GM12878 (cell line): ENCODE data around the gene PLPP2. TPM values are rescaled to one million over a fixed set of nuclear protein-coding genes. Genes with fewer than 3 reads are reported as not detected.

ENCODE experiments used
- ATAC-seq: fragments of 200-7000 bp; cut with Tn5 transposase; 3 replicates; pipeline ENCODE4 v1.9.1; 2020; ENCODE audit warnings: mild to moderate bottlenecking, moderate library complexity
- BruUV-seq: library from RNA; stranded (reverse); fragments of 400-500 nt; replicated peaks from 2 replicates; lab custom pipeline; 2021; lab: Mats Ljungman, UMichigan
- CTCF ChIA-PET: fragments of 300-600 bp; sonication (Branson Sonifier 250); formaldehyde crosslinking; extraction: SDS; loops from one replicate; lab custom pipeline; 2021; ENCODE audit warnings: inconsistent platforms; lab: Yijun Ruan, JAX
- POLR2A ChIA-PET: fragments of 350-600 bp; formaldehyde crosslinking; extraction: SDS; loops from one replicate; lab custom pipeline; 2021; ENCODE audit warnings: inconsistent platforms; lab: Charles Lee
- RAD21 ChIA-PET: fragments of 300-600 bp; sonication (Branson Sonifier 250); formaldehyde crosslinking; loops from one replicate; lab custom pipeline; 2023; ENCODE audit warnings: antibody characterized with exemption; ENCODE audit not compliant: unreplicated experiment; lab: Charles Lee
- SMC1A ChIA-PET: fragments of 300-600 bp; sonication (Branson Sonifier 250); formaldehyde crosslinking; loops from one replicate; lab custom pipeline; 2023; ENCODE audit not compliant: unreplicated experiment, uncharacterized antibody; lab: Charles Lee
- DNase-seq: peaks from one replicate; pipeline ENCODE4 v3.0.0-alpha.2; 2011; ENCODE audit warnings: low read depth, low spot score
- FAIRE-seq: peaks from 3 replicates; lab custom pipeline; 2011; peaks lifted over from hg19 to GRCh38; lab: Jason Lieb, UNC
- H2AFZ ChIP-seq: 2 replicates; pipeline ENCODE4 v1.6.0; 2011; ENCODE audit warnings: low read depth, low read length, control low read depth; ENCODE audit not compliant: control insufficient read depth
- H3K27ac ChIP-seq: 2 replicates; pipeline ENCODE4 v1.5.1; 2011; ENCODE audit warnings: control low read depth; ENCODE audit not compliant: control insufficient read depth, insufficient read depth
- H3K27me3 ChIP-seq, 2 experiments: replicated peaks in 1 of 2; 2 replicates each; pipeline versions ENCODE4 v1.6.0 to v1.6.1; 2011; ENCODE audit warnings: low read length in 1 of 2; ENCODE audit not compliant: control insufficient read depth in 2 of 2, insufficient read depth in 2 of 2
- H3K36me3 ChIP-seq, 2 experiments: 2 replicates each; pipeline ENCODE4 v1.5.1; 2011; ENCODE audit warnings: low read length in 1 of 2; ENCODE audit not compliant: control insufficient read depth in 2 of 2, insufficient read depth in 2 of 2
- H3K4me1 ChIP-seq: 2 replicates; pipeline ENCODE4 v1.6.1; 2011; ENCODE audit warnings: mild to moderate bottlenecking, low read length, moderate library complexity, mixed read lengths; ENCODE audit not compliant: control insufficient read depth, insufficient read depth
- H3K4me2 ChIP-seq: 2 replicates; pipeline ENCODE4 v1.6.0; 2011; ENCODE audit warnings: control low read depth; ENCODE audit not compliant: control insufficient read depth, insufficient read depth
- H3K4me3 ChIP-seq: fragments of 200-600 bp; sonication (generic); 2 replicates; pipeline ENCODE4 v1.5.1; 2016
- H3K79me2 ChIP-seq: 2 replicates; pipeline ENCODE4 v1.6.0; 2011; ENCODE audit warnings: low read length; ENCODE audit not compliant: control insufficient read depth, insufficient read depth
- H3K9ac ChIP-seq: 2 replicates; pipeline ENCODE4 v1.8.0; 2011; ENCODE audit warnings: low read length, control low read depth, mixed read lengths; ENCODE audit not compliant: control insufficient read depth, insufficient read depth
- H3K9me3 ChIP-seq: replicated peaks from 3 replicates; pipeline ENCODE4 v1.5.1; 2011; ENCODE audit warnings: mild to moderate bottlenecking, low read length; ENCODE audit not compliant: control insufficient read depth, insufficient read depth
- H4K20me1 ChIP-seq: 2 replicates; pipeline ENCODE4 v1.6.0; 2011; ENCODE audit not compliant: control insufficient read depth, insufficient read depth
- CBFB ChIP-seq: IDR thresholded peaks from 2 replicates; pipeline ENCODE4 v1.6.1; 2016; ENCODE audit warnings: antibody characterized with exemption, low read depth
- CREB1 ChIP-seq: IDR thresholded peaks from 2 replicates; pipeline ENCODE4 v1.6.1; 2012; ENCODE audit warnings: low read depth, mild to moderate bottlenecking, inconsistent platforms
- CREM ChIP-seq: IDR thresholded peaks from 2 replicates; pipeline ENCODE4 v1.6.1; 2014; ENCODE audit warnings: antibody characterized with exemption, low read depth
- HDAC6 ChIP-seq: fragments of 200-600 bp; sonication (generic); IDR thresholded peaks from one replicate; pipeline ENCODE4 v1.8.0; 2017; ENCODE audit warnings: antibody characterized with exemption; ENCODE audit not compliant: unreplicated experiment
- POLR2AphosphoS5 ChIP-seq: IDR thresholded peaks from 2 replicates; pipeline ENCODE4 v1.6.1; 2011; ENCODE audit warnings: mild to moderate bottlenecking, low read length, inconsistent platforms
- TARDBP ChIP-seq: IDR thresholded peaks from 2 replicates; pipeline ENCODE4 v1.6.1; 2016; ENCODE audit warnings: borderline replicate concordance
- TCF7 ChIP-seq: IDR thresholded peaks from 2 replicates; pipeline ENCODE4 v1.6.1; 2014; ENCODE audit warnings: antibody characterized with exemption, borderline replicate concordance
- WRNIP1 ChIP-seq: IDR thresholded peaks from 2 replicates; pipeline ENCODE4 v1.6.1; 2011; ENCODE audit warnings: low read depth, low read length, improper control_type of control experiment, borderline replicate concordance
- WGBS: methylation state at CpG from one replicate; pipeline ENCODE4 v1.1.6; 2016; ENCODE audit warnings: low lambda C conversion rate; ENCODE audit not compliant: insufficient replicate concordance, insufficient coverage; ENCODE audit errors: missing lambda C conversion rate; 5-methylcytosine and 5-hydroxymethylcytosine counted together
- in situ Hi-C: fragments of 300-500 bp; cut with MboI; formaldehyde crosslinking; loops from 9 replicates; pipeline ENCODE4 v1.14.3; 2018; ENCODE audit warnings: mixed read lengths
- intact Hi-C: fragments of 100-400 bp; cut with micrococcal nuclease; formaldehyde crosslinking; loops from one replicate; pipeline ENCODE4 v1.14.2; 2022; ENCODE audit not compliant: unreplicated experiment
- polyA plus RNA-seq, 11 experiments: library from polyadenylated mRNA; depleted of rRNA in 4 of 11; unstranded in 6 of 11; stranded (reverse) in 5 of 11; fragments of >200 nt; fragmentation: Nextera tagmentation in 4 of 11; fragmentation: Illumina TruSeq in 1 of 11; extraction: Ambion mirVana in 4 of 11; extraction: Trizol in 1 of 11; gene quantifications; 1 replicate in 1 of 11; 2 replicates in 10 of 11; pipeline versions ENCODE4 v1.2.1 to v1.2.3, GENCODE V29; 2011 to 2016; ENCODE audit warnings: inconsistent platforms in 2 of 11, missing spikeins in 2 of 11, low read depth in 1 of 11
- total RNA-seq, 4 experiments: library from RNA; depleted of rRNA in 3 of 4; stranded (reverse); fragments of >200 nt in 3 of 4; fragmentation: Illumina TruSeq in 1 of 4; extraction: Trizol in 1 of 4; gene quantifications; 2 replicates each; pipeline versions ENCODE4 v1.2.1 to v1.2.3, GENCODE V29; 2013 to 2021
- TF ChIP-seq, protein P1 (sequence below): fragments of 450-650 bp; IDR thresholded peaks from 2 replicates; pipeline ENCODE4 v1.6.1; 2016; ENCODE audit warnings: mild to moderate bottlenecking
- TF ChIP-seq, protein P2 (sequence below): fragments of 450-650 bp; conservative IDR thresholded peaks from 2 replicates; pipeline ENCODE4 v1.6.1; 2017; ENCODE audit warnings: mild to moderate bottlenecking, moderate library complexity
- TF ChIP-seq, protein P3 (sequence below): fragments of 450-650 bp; IDR thresholded peaks from 2 replicates; pipeline ENCODE4 v1.6.1; 2018; ENCODE audit warnings: borderline replicate concordance, mild to moderate bottlenecking; ENCODE audit not compliant: partially characterized antibody
- TF ChIP-seq, protein P4 (sequence below): IDR thresholded peaks from 2 replicates; pipeline ENCODE4 v1.6.1; 2012; ENCODE audit warnings: low read length, inconsistent platforms
- TF ChIP-seq, protein P5 (sequence below): IDR thresholded peaks from 2 replicates; pipeline ENCODE4 v1.6.1; 2011; ENCODE audit warnings: mild to moderate bottlenecking, low read depth, low read length, moderate library complexity; ENCODE audit not compliant: insufficient replicate concordance

PLPP2 gene
- total and polyA plus RNA-seq, 10 of the 15 experiments (the other 5 are each of a cell fraction or from before 2014, with no cell fraction given): 0.04 to 0.62 (median 0.14) TPM; not detected in 7

DNA sequence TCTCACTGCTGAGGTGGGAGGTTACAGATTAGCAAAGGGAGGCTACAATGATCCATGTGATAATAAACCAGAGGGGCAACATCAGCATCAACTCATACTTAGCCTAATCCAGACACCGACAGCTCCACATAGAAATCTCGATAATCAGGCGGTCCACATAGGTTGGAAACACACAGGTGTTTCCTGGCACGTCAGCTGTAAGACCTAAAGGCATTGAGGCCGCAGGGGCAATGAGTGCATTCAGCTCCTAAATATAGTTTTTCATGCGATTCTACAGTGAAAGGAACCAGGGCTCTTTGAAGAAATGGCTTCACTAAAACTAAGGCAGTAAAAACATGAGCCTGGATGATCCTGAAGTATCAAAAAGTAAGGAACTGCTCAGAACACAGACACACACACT, 19.3 kb downstream of the PLPP2 start:
- Histone ChIP-seq H3K9ac (no peak overlapping the region), H3K4me1 (no peaks in the 10 kb centered on the region), H3K27ac (no peak overlapping the region), H3K4me2 (no peak overlapping the region), H3K9me3 (no peaks in the 10 kb centered on the region), H3K4me3 (no peak overlapping the region), H2AFZ (no peak overlapping the region)
- DNase-seq (no peak), FAIRE-seq (no peak), ATAC-seq (no peak)
- in situ Hi-C loops: no loop called here
- ChIA-PET CTCF (no interaction called here), RAD21 (no interaction called here), POLR2A (no interaction called here), SMC1A (no interaction called here)
- TF ChIP-seq TCF7: no peak
- TF ChIP-seq CBFB: no peak
- TF ChIP-seq, protein P1, sequence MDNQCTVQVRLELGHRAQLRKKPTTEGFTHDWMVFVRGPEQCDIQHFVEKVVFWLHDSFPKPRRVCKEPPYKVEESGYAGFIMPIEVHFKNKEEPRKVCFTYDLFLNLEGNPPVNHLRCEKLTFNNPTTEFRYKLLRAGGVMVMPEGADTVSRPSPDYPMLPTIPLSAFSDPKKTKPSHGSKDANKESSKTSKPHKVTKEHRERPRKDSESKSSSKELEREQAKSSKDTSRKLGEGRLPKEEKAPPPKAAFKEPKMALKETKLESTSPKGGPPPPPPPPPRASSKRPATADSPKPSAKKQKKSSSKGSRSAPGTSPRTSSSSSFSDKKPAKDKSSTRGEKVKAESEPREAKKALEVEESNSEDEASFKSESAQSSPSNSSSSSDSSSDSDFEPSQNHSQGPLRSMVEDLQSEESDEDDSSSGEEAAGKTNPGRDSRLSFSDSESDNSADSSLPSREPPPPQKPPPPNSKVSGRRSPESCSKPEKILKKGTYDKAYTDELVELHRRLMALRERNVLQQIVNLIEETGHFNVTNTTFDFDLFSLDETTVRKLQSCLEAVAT: no peak
- no peak for TF ChIP-seq POLR2AphosphoS5
- TF ChIP-seq WRNIP1: no peak
- TF ChIP-seq, protein P2, sequence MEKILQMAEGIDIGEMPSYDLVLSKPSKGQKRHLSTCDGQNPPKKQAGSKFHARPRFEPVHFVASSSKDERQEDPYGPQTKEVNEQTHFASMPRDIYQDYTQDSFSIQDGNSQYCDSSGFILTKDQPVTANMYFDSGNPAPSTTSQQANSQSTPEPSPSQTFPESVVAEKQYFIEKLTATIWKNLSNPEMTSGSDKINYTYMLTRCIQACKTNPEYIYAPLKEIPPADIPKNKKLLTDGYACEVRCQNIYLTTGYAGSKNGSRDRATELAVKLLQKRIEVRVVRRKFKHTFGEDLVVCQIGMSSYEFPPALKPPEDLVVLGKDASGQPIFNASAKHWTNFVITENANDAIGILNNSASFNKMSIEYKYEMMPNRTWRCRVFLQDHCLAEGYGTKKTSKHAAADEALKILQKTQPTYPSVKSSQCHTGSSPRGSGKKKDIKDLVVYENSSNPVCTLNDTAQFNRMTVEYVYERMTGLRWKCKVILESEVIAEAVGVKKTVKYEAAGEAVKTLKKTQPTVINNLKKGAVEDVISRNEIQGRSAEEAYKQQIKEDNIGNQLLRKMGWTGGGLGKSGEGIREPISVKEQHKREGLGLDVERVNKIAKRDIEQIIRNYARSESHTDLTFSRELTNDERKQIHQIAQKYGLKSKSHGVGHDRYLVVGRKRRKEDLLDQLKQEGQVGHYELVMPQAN: no peak
- no peak for TF ChIP-seq CREM
- no peak for TF ChIP-seq CREB1
- TF ChIP-seq, protein P3, sequence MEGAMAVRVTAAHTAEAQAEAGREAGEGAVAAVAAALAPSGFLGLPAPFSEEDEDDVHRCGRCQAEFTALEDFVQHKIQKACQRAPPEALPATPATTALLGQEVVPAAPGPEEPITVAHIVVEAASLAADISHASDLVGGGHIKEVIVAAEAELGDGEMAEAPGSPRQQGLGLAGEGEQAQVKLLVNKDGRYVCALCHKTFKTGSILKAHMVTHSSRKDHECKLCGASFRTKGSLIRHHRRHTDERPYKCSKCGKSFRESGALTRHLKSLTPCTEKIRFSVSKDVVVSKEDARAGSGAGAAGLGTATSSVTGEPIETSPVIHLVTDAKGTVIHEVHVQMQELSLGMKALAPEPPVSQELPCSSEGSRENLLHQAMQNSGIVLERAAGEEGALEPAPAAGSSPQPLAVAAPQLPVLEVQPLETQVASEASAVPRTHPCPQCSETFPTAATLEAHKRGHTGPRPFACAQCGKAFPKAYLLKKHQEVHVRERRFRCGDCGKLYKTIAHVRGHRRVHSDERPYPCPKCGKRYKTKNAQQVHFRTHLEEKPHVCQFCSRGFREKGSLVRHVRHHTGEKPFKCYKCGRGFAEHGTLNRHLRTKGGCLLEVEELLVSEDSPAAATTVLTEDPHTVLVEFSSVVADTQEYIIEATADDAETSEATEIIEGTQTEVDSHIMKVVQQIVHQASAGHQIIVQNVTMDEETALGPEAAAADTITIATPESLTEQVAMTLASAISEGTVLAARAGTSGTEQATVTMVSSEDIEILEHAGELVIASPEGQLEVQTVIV: no peak
- no peak for TF ChIP-seq HDAC6
- TF ChIP-seq, protein P4, sequence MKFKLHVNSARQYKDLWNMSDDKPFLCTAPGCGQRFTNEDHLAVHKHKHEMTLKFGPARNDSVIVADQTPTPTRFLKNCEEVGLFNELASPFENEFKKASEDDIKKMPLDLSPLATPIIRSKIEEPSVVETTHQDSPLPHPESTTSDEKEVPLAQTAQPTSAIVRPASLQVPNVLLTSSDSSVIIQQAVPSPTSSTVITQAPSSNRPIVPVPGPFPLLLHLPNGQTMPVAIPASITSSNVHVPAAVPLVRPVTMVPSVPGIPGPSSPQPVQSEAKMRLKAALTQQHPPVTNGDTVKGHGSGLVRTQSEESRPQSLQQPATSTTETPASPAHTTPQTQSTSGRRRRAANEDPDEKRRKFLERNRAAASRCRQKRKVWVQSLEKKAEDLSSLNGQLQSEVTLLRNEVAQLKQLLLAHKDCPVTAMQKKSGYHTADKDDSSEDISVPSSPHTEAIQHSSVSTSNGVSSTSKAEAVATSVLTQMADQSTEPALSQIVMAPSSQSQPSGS: no peak
- TF ChIP-seq TARDBP: no peak
- TF ChIP-seq, protein P5, sequence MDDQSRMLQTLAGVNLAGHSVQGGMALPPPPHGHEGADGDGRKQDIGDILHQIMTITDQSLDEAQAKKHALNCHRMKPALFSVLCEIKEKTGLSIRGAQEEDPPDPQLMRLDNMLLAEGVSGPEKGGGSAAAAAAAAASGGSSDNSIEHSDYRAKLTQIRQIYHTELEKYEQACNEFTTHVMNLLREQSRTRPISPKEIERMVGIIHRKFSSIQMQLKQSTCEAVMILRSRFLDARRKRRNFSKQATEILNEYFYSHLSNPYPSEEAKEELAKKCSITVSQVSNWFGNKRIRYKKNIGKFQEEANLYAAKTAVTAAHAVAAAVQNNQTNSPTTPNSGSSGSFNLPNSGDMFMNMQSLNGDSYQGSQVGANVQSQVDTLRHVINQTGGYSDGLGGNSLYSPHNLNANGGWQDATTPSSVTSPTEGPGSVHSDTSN: no peak
- TF ChIP-seq, all 136 proteins: peak for 0
- WGBS: 7% methylated on average over 6 of the region's 6 CpGs
- Histone ChIP-seq H4K20me1 (no peaks in the 10 kb centered on the region), H3K79me2 (no peaks in the 10 kb centered on the region), H3K27me3 (no peaks in the 10 kb centered on the region), H3K36me3 (no peaks in the 10 kb centered on the region)
- intact Hi-C loops: no loop called here
- no TSS peak for BruUV-seq
